ENCODE results near the gene PSMA8. TPM values are rescaled to one million over a fixed set of nuclear protein-coding genes. Genes with fewer than 3 reads are reported as not detected.

PSMA8 gene
- total and polyA plus RNA-seq, 2 of the 13 experiments (the other 11 are each of a cell fraction or from before 2014, with no cell fraction given) = not detected

GRCh38 chr18:26090130-26091046 is 43.3 kb upstream of the PSMA8 start, which contains the start of gene SS18 (continued):
- TF ChIP-seq FOXA3 (CRISPR knock-in tag; IDR thresholded peaks at IDR 0.05) (peak; percentile 3; the same call in 1 of the 2 replicates), ZNF674 (CRISPR knock-in tag; IDR thresholded peaks at IDR 0.05; ENCODE audit: low read depth) (no peak), PRPF4 (IDR thresholded peaks at IDR 0.05; ENCODE audit: low read depth, low read length, poor library complexity, severe bottlenecking) (no peak), FUBP1 (CRISPR knock-in tag; IDR thresholded peaks at IDR 0.05; ENCODE audit: borderline replicate concordance) (no peak), ETV6 (CRISPR knock-in tag; conservative IDR thresholded peaks at IDR 0.05) (no peak), FOXP4 (CRISPR knock-in tag; IDR thresholded peaks at IDR 0.05) (no peak), NFIC (IDR thresholded peaks at IDR 0.05; ENCODE audit: low read length) (no peak), PHB2 (IDR thresholded peaks at IDR 0.05; ENCODE audit: partially characterized antibody) (no peak), MYC (CRISPR knock-in tag; IDR thresholded peaks at IDR 0.05; ENCODE audit: borderline replicate concordance) (peak; percentile 43; the same call in 1 of the 2 replicates), SMYD3 (CRISPR knock-in tag; IDR thresholded peaks at IDR 0.05) (no peak), TFDP1 (CRISPR knock-in tag; IDR thresholded peaks at IDR 0.05; ENCODE audit: borderline replicate concordance) (peak; percentile 55; the same call in 1 of the 2 replicates)
- TF ChIP-seq, protein P1, sequence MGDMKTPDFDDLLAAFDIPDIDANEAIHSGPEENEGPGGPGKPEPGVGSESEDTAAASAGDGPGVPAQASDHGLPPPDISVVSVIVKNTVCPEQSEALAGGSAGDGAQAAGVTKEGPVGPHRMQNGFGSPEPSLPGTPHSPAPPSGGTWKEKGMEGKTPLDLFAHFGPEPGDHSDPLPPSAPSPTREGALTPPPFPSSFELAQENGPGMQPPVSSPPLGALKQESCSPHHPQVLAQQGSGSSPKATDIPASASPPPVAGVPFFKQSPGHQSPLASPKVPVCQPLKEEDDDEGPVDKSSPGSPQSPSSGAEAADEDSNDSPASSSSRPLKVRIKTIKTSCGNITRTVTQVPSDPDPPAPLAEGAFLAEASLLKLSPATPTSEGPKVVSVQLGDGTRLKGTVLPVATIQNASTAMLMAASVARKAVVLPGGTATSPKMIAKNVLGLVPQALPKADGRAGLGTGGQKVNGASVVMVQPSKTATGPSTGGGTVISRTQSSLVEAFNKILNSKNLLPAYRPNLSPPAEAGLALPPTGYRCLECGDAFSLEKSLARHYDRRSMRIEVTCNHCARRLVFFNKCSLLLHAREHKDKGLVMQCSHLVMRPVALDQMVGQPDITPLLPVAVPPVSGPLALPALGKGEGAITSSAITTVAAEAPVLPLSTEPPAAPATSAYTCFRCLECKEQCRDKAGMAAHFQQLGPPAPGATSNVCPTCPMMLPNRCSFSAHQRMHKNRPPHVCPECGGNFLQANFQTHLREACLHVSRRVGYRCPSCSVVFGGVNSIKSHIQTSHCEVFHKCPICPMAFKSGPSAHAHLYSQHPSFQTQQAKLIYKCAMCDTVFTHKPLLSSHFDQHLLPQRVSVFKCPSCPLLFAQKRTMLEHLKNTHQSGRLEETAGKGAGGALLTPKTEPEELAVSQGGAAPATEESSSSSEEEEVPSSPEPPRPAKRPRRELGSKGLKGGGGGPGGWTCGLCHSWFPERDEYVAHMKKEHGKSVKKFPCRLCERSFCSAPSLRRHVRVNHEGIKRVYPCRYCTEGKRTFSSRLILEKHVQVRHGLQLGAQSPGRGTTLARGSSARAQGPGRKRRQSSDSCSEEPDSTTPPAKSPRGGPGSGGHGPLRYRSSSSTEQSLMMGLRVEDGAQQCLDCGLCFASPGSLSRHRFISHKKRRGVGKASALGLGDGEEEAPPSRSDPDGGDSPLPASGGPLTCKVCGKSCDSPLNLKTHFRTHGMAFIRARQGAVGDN (CRISPR knock-in tag; IDR thresholded peaks at IDR 0.05) = peak; percentile 85
- TF ChIP-seq, protein P2, sequence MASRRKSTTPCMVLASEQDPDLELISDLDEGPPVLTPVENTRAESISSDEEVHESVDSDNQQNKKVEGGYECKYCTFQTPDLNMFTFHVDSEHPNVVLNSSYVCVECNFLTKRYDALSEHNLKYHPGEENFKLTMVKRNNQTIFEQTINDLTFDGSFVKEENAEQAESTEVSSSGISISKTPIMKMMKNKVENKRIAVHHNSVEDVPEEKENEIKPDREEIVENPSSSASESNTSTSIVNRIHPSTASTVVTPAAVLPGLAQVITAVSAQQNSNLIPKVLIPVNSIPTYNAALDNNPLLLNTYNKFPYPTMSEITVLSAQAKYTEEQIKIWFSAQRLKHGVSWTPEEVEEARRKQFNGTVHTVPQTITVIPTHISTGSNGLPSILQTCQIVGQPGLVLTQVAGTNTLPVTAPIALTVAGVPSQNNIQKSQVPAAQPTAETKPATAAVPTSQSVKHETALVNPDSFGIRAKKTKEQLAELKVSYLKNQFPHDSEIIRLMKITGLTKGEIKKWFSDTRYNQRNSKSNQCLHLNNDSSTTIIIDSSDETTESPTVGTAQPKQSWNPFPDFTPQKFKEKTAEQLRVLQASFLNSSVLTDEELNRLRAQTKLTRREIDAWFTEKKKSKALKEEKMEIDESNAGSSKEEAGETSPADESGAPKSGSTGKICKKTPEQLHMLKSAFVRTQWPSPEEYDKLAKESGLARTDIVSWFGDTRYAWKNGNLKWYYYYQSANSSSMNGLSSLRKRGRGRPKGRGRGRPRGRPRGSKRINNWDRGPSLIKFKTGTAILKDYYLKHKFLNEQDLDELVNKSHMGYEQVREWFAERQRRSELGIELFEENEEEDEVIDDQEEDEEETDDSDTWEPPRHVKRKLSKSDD (CRISPR knock-in tag; IDR thresholded peaks at IDR 0.05; ENCODE audit: low read depth) = peak; percentile 35; the same call in 1 of the 2 replicates

Data from HepG2 (cell line).